K562 (cell line): Measurements from ENCODE around the gene CD300C. TPM values are rescaled to one million over a fixed set of nuclear protein-coding genes. Genes with fewer than 3 reads are reported as not detected.
A peak's percentile ranks its signal among the peaks of the same experiment; 100 is the strongest.

Source experiments
- CBFA2T2 ChIP-seq: fragments of 450-650 bp; conservative IDR thresholded peaks from 2 replicates; pipeline ENCODE4 v1.6.1; 2017; ENCODE audit warnings: mild to moderate bottlenecking
- HEY1 ChIP-seq: fragments of 250-450 bp; sonication (Bioruptor Pico); IDR thresholded peaks from 2 replicates; pipeline ENCODE4 v1.5.0; 2020; ENCODE audit warnings: mild to moderate bottlenecking, moderate library complexity, borderline replicate concordance
- HSF4 ChIP-seq: fragments of 250-450 bp; sonication (Bioruptor Pico); IDR thresholded peaks from 2 replicates; pipeline ENCODE4 v2.1.2; 2022; ENCODE audit warnings: mild to moderate bottlenecking, moderate library complexity, borderline replicate concordance
- ILF3 ChIP-seq: fragments of 450-650 bp; IDR thresholded peaks from 2 replicates; pipeline ENCODE4 v1.6.1; 2018; ENCODE audit warnings: antibody characterized with exemption, mild to moderate bottlenecking, moderate library complexity, borderline replicate concordance
- JUN ChIP-seq, 2 experiments: sonication (generic) in 1 of 2; formaldehyde crosslinking in 1 of 2; IDR thresholded peaks; 2 replicates each; pipeline versions ENCODE4 v1.6.1 to v1.8.0; 2012 to 2022; ENCODE audit warnings: borderline replicate concordance in 2 of 2, mild to moderate bottlenecking in 2 of 2, improper control_type of control experiment in 1 of 2, low read depth in 1 of 2, low read length in 1 of 2, missing genetic modification reagents in 1 of 2
- MBD2 ChIP-seq: sonication (generic); IDR thresholded peaks from 2 replicates; pipeline ENCODE4 v1.6.1; 2016; ENCODE audit warnings: low read depth, borderline replicate concordance
- MYC ChIP-seq, 2 experiments: fragments of 250-450 bp in 1 of 2; sonication (Bioruptor Pico) in 1 of 2; IDR thresholded peaks; 2 replicates each; pipeline versions ENCODE4 v1.5.1 to v1.6.1; 2012 to 2021; ENCODE audit warnings: low read depth in 2 of 2, borderline replicate concordance in 1 of 2, improper control_type of control experiment in 1 of 2, low read length in 1 of 2, mild to moderate bottlenecking in 1 of 2, moderate library complexity in 1 of 2
- NEUROD1 ChIP-seq: fragments of 150-350 bp; IDR thresholded peaks from 2 replicates; pipeline ENCODE4 v1.6.1; 2014; ENCODE audit warnings: borderline replicate concordance, low read length, low read depth; ENCODE audit not compliant: partially characterized antibody
- PHTF2 ChIP-seq: fragments of 250-450 bp; sonication (Bioruptor Pico); IDR thresholded peaks from 2 replicates; pipeline ENCODE4 v1.5.0; 2021; ENCODE audit warnings: mild to moderate bottlenecking
- POLR2B ChIP-seq: fragments of 450-650 bp; IDR thresholded peaks from 2 replicates; pipeline ENCODE4 v1.6.1; 2018; ENCODE audit warnings: low read depth; ENCODE audit not compliant: partially characterized antibody
- PYGO2 ChIP-seq: fragments of 450-650 bp; IDR thresholded peaks from 2 replicates; pipeline ENCODE4 v1.6.1; 2016; ENCODE audit warnings: mild to moderate bottlenecking, missing genetic modification characterization, moderate library complexity, missing compliant biosample characterization
- RB1 ChIP-seq: fragments of 450-650 bp; IDR thresholded peaks from 2 replicates; pipeline ENCODE4 v1.6.1; 2017; ENCODE audit warnings: low read depth, mild to moderate bottlenecking
- RBM34 ChIP-seq: fragments of 200-400 bp; formaldehyde crosslinking; IDR thresholded peaks from 2 replicates; pipeline ENCODE4 v1.6.1; 2018; ENCODE audit warnings: low read length, borderline replicate concordance; ENCODE audit not compliant: insufficient read depth
- SAP30 ChIP-seq: fragments of 200-600 bp; sonication (generic); IDR thresholded peaks from 2 replicates; pipeline ENCODE4 v1.6.1; 2012; ENCODE audit warnings: borderline replicate concordance, low read depth, mild to moderate bottlenecking, moderate library complexity, low read length, control low read depth, inconsistent platforms; ENCODE audit not compliant: insufficient read depth, poor library complexity, severe bottlenecking
- STAT5A ChIP-seq: IDR thresholded peaks from 2 replicates; pipeline ENCODE4 v1.6.1; 2012; ENCODE audit warnings: low read length, inconsistent platforms, borderline replicate concordance
- ZFPM2 ChIP-seq: fragments of 250-450 bp; sonication (Bioruptor Pico); IDR thresholded peaks from 2 replicates; pipeline ENCODE4 v1.5.1; 2022; ENCODE audit warnings: mild to moderate bottlenecking
- polyA plus RNA-seq, 8 experiments: library from polyadenylated mRNA; depleted of rRNA in 4 of 8; stranded (reverse) in 5 of 8; unstranded in 3 of 8; fragments of >200 nt; fragmentation: Nextera tagmentation in 2 of 8; fragmentation: Illumina TruSeq in 1 of 8; extraction: Ambion mirVana in 2 of 8; extraction: Trizol in 1 of 8; gene quantifications; 2 replicates each; pipeline versions ENCODE4 v1.2.1 to v1.2.3, GENCODE V29; 2011 to 2014; ENCODE audit warnings: inconsistent platforms in 1 of 8, missing spikeins in 1 of 8
- total RNA-seq, 7 experiments: library from RNA; depleted of rRNA in 6 of 7; stranded (reverse); fragments of >200 nt in 6 of 7; fragmentation: Illumina TruSeq in 2 of 7; extraction: Trizol in 2 of 7; gene quantifications; 2 replicates each; pipeline versions ENCODE4 v1.2.1 to v1.2.3, GENCODE V29; 2011 to 2021; ENCODE audit warnings: low replicate concordance in 1 of 7
- TF ChIP-seq, protein P1 (sequence below): sonication (generic); formaldehyde crosslinking; IDR thresholded peaks from 2 replicates; pipeline ENCODE4 v1.4.0; 2020; ENCODE audit warnings: mild to moderate bottlenecking, missing genetic modification reagents
- TF ChIP-seq, protein P2 (sequence below), 2 experiments: IDR thresholded peaks in 1 of 2; conservative IDR thresholded peaks in 1 of 2; 2 replicates each; pipeline ENCODE4 v1.6.1; 2016; ENCODE audit warnings: low read depth in 2 of 2, mild to moderate bottlenecking in 1 of 2, missing compliant biosample characterization in 1 of 2, missing genetic modification characterization in 1 of 2, moderate library complexity in 1 of 2
- TF ChIP-seq, protein P3 (sequence below): fragments of 150-350 bp; IDR thresholded peaks from 2 replicates; pipeline ENCODE4 v1.6.1; 2014; ENCODE audit warnings: low read depth, mild to moderate bottlenecking, low read length, borderline replicate concordance

CD300C gene
- total and polyA plus RNA-seq, 9 of the 15 experiments (the other 6 are each of a cell fraction or from before 2014, with no cell fraction given): 0.04 to 0.16 (median 0.07) TPM; not detected in 6

DNA sequence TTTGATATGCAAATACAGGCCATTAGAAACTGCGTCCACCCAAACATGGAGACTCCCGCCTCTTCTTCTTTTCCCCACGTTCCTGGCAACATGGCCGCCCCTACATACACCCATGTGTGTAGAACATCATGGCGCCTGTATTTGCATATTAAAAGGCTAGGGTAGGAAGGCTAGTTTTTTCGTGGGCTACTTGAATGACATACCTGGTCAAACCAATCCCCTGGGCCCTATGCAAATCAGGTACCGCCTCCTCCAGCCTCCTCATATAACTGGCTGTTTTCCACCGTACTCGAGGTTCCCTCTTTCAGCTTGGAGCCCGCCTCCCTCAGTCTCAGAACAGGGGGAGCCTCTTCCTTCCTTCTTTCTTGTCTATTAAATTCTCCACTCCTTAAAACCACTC, 13.8 kb downstream of the CD300C start (continued):
- TF ChIP-seq, protein P1, sequence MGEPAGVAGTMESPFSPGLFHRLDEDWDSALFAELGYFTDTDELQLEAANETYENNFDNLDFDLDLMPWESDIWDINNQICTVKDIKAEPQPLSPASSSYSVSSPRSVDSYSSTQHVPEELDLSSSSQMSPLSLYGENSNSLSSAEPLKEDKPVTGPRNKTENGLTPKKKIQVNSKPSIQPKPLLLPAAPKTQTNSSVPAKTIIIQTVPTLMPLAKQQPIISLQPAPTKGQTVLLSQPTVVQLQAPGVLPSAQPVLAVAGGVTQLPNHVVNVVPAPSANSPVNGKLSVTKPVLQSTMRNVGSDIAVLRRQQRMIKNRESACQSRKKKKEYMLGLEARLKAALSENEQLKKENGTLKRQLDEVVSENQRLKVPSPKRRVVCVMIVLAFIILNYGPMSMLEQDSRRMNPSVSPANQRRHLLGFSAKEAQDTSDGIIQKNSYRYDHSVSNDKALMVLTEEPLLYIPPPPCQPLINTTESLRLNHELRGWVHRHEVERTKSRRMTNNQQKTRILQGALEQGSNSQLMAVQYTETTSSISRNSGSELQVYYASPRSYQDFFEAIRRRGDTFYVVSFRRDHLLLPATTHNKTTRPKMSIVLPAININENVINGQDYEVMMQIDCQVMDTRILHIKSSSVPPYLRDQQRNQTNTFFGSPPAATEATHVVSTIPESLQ: no peak
- TF ChIP-seq RB1 (no peak), CBFA2T2 (no peak), PHTF2 (CRISPR knock-in tag) (no peak), MBD2 (no peak), ZFPM2 (CRISPR knock-in tag) (no peak), STAT5A (no peak), PYGO2 (tag) (no peak), HSF4 (CRISPR knock-in tag) (no peak), ILF3 (no peak), POLR2B (no peak), HEY1 (no peak), NEUROD1 (no peak), MYC (IDR thresholded peaks at IDR 0.05; ENCODE audit: low read depth, low read length) (peak; percentile 66), MYC (CRISPR knock-in tag; IDR thresholded peaks at IDR 0.05; ENCODE audit: borderline replicate concordance, low read depth) (no peak), SAP30 (no peak), JUN (IDR thresholded peaks at IDR 0.05; ENCODE audit: borderline replicate concordance, low read depth, low read length) (no peak), JUN (CRISPR knock-in tag; IDR thresholded peaks at IDR 0.05; ENCODE audit: borderline replicate concordance) (no peak), RBM34 (no peak)
- TF ChIP-seq, protein P2, sequence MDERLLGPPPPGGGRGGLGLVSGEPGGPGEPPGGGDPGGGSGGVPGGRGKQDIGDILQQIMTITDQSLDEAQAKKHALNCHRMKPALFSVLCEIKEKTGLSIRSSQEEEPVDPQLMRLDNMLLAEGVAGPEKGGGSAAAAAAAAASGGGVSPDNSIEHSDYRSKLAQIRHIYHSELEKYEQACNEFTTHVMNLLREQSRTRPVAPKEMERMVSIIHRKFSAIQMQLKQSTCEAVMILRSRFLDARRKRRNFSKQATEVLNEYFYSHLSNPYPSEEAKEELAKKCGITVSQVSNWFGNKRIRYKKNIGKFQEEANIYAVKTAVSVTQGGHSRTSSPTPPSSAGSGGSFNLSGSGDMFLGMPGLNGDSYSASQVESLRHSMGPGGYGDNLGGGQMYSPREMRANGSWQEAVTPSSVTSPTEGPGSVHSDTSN (CRISPR knock-in tag; IDR thresholded peaks at IDR 0.05; ENCODE audit: low read depth): no peak
- TF ChIP-seq, protein P2 (tag; conservative IDR thresholded peaks at IDR 0.05; ENCODE audit: low read depth): peak; percentile 52; the same call in 1 of the 2 replicates
- TF ChIP-seq, protein P3, sequence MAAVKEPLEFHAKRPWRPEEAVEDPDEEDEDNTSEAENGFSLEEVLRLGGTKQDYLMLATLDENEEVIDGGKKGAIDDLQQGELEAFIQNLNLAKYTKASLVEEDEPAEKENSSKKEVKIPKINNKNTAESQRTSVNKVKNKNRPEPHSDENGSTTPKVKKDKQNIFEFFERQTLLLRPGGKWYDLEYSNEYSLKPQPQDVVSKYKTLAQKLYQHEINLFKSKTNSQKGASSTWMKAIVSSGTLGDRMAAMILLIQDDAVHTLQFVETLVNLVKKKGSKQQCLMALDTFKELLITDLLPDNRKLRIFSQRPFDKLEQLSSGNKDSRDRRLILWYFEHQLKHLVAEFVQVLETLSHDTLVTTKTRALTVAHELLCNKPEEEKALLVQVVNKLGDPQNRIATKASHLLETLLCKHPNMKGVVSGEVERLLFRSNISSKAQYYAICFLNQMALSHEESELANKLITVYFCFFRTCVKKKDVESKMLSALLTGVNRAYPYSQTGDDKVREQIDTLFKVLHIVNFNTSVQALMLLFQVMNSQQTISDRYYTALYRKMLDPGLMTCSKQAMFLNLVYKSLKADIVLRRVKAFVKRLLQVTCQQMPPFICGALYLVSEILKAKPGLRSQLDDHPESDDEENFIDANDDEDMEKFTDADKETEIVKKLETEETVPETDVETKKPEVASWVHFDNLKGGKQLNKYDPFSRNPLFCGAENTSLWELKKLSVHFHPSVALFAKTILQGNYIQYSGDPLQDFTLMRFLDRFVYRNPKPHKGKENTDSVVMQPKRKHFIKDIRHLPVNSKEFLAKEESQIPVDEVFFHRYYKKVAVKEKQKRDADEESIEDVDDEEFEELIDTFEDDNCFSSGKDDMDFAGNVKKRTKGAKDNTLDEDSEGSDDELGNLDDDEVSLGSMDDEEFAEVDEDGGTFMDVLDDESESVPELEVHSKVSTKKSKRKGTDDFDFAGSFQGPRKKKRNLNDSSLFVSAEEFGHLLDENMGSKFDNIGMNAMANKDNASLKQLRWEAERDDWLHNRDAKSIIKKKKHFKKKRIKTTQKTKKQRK: no peak
